22Rv1 (cell line): Measurements from ENCODE around the gene GABRE.
A peak's percentile ranks its signal among the peaks of the same experiment; 100 is the strongest.

ENCODE experiments used
- H3K27ac ChIP-seq: fragments of 450-650 bp; 2 replicates; pipeline ENCODE4 v1.5.1; 2017
- ZFX ChIP-seq: fragments of 450-650 bp; IDR thresholded peaks from 2 replicates; pipeline ENCODE4 v1.6.1; 2017; ENCODE audit warnings: antibody characterized with exemption, borderline replicate concordance
- TF ChIP-seq, protein P1 (sequence below): fragments of 450-650 bp; IDR thresholded peaks from 2 replicates; pipeline ENCODE4 v1.5.1; 2017; ENCODE audit warnings: mild to moderate bottlenecking

The GABRE gene

GRCh38 chrX:151974336-151975227 is at the start of gene GABRE:
Gene GABRE, minus strand, starts transcription at chrX:151974676. Its CDS starts 51 bp downstream, at chrX:151974625.
- peak within 1 kb of the TSS; percentile 47 for H3K27ac ChIP-seq
- TF ChIP-seq ZFX = no peak
- TF ChIP-seq, protein P1, sequence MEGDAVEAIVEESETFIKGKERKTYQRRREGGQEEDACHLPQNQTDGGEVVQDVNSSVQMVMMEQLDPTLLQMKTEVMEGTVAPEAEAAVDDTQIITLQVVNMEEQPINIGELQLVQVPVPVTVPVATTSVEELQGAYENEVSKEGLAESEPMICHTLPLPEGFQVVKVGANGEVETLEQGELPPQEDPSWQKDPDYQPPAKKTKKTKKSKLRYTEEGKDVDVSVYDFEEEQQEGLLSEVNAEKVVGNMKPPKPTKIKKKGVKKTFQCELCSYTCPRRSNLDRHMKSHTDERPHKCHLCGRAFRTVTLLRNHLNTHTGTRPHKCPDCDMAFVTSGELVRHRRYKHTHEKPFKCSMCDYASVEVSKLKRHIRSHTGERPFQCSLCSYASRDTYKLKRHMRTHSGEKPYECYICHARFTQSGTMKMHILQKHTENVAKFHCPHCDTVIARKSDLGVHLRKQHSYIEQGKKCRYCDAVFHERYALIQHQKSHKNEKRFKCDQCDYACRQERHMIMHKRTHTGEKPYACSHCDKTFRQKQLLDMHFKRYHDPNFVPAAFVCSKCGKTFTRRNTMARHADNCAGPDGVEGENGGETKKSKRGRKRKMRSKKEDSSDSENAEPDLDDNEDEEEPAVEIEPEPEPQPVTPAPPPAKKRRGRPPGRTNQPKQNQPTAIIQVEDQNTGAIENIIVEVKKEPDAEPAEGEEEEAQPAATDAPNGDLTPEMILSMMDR = no peak

- H3K27ac ChIP-seq = no peak overlapping the region
- TF ChIP-seq, protein P1 = no peak
- TF ChIP-seq ZFX = no peak
Measured at GRCh38 chrX:152020888-152021287, 46.4 kb upstream of the GABRE start.

DNA sequence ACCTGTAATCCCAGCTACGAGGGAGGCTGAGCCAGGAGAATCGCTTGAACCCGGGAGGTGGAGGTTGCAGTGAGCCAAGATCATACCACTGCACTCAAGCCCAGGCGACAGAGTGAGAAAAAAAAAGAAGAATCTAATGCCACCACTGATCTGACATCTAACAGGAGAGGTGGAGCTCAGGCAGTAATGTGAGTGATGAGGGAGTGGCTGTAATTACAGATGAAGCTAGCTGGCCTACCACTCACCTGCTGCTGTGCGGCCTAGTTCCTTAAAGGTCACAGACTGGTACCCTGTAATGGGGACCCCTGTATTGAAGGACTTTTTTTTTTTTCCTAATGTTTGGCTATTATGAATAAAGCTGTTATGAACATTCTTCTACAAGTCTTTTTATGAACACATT is 25.3 kb upstream of the GABRE start:
- H3K27ac ChIP-seq = no peak overlapping the region
- TF ChIP-seq ZFX = no peak
- TF ChIP-seq, protein P1 = no peak

GRCh38 chrX:151997539-151997938 is 23.1 kb upstream of the GABRE start:
- TF ChIP-seq ZFX = no peak
- TF ChIP-seq, protein P1 = no peak
- H3K27ac ChIP-seq = no peak overlapping the region

DNA sequence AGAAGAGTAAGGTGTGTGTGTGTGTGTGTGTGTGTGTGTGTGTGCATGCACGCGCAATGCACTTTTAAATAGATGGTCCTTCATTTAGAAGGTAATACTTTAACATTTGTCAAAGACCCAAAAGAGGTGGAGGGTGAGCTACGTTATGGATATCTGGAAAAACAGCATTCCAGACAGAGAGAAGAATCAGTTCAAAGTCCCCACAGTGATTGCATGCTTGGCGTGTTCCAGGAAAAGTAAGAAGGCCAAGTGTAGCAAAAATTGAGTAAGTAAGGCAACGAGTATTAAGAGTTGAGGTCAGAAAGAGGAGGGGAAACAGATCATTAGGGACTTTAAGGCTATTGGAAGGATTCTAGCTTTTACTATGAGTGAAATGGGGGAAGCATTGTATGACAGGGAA is 21.9 kb upstream of the GABRE start:
- H3K27ac ChIP-seq = no peak overlapping the region
- TF ChIP-seq, protein P1 = no peak
- TF ChIP-seq ZFX = no peak

DNA sequence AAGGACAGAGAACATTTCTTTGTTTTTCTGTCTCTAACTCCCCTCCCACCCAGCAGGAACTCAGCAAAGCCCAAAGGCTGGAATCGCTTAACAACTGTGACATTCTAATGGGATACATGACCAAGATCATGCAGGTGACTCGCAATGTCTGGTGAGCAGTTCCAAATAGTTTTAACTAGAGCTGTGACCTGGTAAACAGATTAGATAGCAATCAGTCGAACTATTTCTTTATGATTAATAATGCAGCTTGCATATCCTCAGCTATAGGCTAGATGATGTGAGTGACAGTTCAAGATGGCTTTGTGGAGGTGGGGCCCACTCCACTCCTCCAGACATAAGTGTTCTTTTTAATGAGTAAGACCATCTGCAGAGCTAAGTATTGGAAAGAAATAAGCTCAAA is 20.0 kb upstream of the GABRE start:
- TF ChIP-seq, protein P1 = no peak
- no peak for TF ChIP-seq ZFX

GRCh38 chrX:151988706-151989299 is 14.3 kb upstream of the GABRE start:
- TF ChIP-seq, protein P1 = no peak
- no peak for TF ChIP-seq ZFX

More for the DNA sequence above, 20.0 kb upstream of the GABRE start:
- H3K27ac ChIP-seq = no peak overlapping the region

More at GRCh38 chrX:151988706-151989299, 14.3 kb upstream of the GABRE start:
- H3K27ac ChIP-seq = no peak overlapping the region
